ENCODE data around the gene SDC3.

Gene SDC3

DNA sequence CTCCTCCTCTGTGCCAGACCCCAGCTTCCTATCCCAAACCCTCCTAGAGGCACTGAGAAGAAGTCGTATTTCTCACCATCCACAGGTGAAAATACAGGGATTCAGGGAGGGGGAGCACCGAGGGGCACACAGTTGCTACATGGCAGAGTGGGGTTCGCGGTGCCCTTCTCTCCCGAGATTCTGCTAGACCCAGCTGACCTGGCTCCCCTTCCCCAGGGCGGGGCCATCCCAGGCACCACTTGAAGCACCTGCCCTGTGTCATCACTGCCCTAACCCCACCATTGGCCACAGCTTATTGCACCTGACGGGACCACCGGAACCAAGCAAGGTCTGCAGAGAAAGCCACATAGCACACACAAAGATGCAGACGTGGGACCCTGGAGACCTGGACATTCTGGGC, 30.5 kb downstream of the SDC3 start:
- TF ChIP-seq EZH2phosphoT487 (IDR thresholded peaks at IDR 0.05; ENCODE audit: borderline replicate concordance, low read length) (no peak), CTCF (IDR thresholded peaks at IDR 0.05; ENCODE audit: low read depth, low read length, poor library complexity, severe bottlenecking) (no peak)
- Histone ChIP-seq H3K4me2 (ENCODE audit: low read length) (no peak overlapping the region), H3K36me3 (ENCODE audit: control insufficient read depth, low read length) (no peaks in the 10 kb centered on the region), H4K20me1 (ENCODE audit: control insufficient read depth, insufficient read depth, low read depth, low read length) (no peaks in the 10 kb centered on the region; the same call in 1 of the 2 replicates), H3F3A (ENCODE audit: control insufficient read depth, insufficient read depth) (no peaks in the 10 kb centered on the region), H3K4me1 (ENCODE audit: control insufficient read depth, low read length) (peaks cover 15% of the 10 kb centered on the region), H3K27me3 (ENCODE audit: control insufficient read depth, low read length) (peaks cover 44% of the 10 kb centered on the region), H3K4me3 (ENCODE audit: low read length) (no peak overlapping the region), H3K79me2 (ENCODE audit: control insufficient read depth, low read length) (no peaks in the 10 kb centered on the region), H3K9me3 (ENCODE audit: control insufficient read depth, insufficient read depth, low read length) (no peaks in the 10 kb centered on the region), H3K9me2 (replicated peaks; ENCODE audit: control insufficient read depth, low read length) (no peaks in the 10 kb centered on the region), H3K27ac (ENCODE audit: low read depth, low read length) (no peak overlapping the region)

GRCh38 chr1:30877205-30877912, 31.2 kb downstream of the SDC3 start:
- Histone ChIP-seq H3K27ac (ENCODE audit: low read depth, low read length) (no peak overlapping the region), H3K36me3 (ENCODE audit: control insufficient read depth, low read length) (no peaks in the 10 kb centered on the region), H3F3A (ENCODE audit: control insufficient read depth, insufficient read depth) (no peaks in the 10 kb centered on the region), H3K9me3 (ENCODE audit: control insufficient read depth, insufficient read depth, low read length) (no peaks in the 10 kb centered on the region), H4K20me1 (ENCODE audit: control insufficient read depth, insufficient read depth, low read depth, low read length) (no peaks in the 10 kb centered on the region; the same call in 1 of the 2 replicates), H3K4me3 (ENCODE audit: low read length) (no peak overlapping the region), H3K79me2 (ENCODE audit: control insufficient read depth, low read length) (no peaks in the 10 kb centered on the region), H3K4me1 (ENCODE audit: control insufficient read depth, low read length) (peaks cover 15% of the 10 kb centered on the region), H3K27me3 (ENCODE audit: control insufficient read depth, low read length) (peaks cover 39% of the 10 kb centered on the region), H3K4me2 (ENCODE audit: low read length) (no peak overlapping the region), H3K9me2 (replicated peaks; ENCODE audit: control insufficient read depth, low read length) (no peaks in the 10 kb centered on the region)
- TF ChIP-seq CTCF (IDR thresholded peaks at IDR 0.05; ENCODE audit: low read depth, low read length, poor library complexity, severe bottlenecking), result no peak
- no peak for TF ChIP-seq EZH2phosphoT487 (IDR thresholded peaks at IDR 0.05; ENCODE audit: borderline replicate concordance, low read length)

- H4K20me1 ChIP-seq (ENCODE audit: control insufficient read depth, insufficient read depth, low read depth, low read length), result no peaks in the 10 kb centered on the region; the same call in 1 of the 2 replicates
- H3K27me3 ChIP-seq (ENCODE audit: control insufficient read depth, low read length), result peaks cover 31% of the 10 kb centered on the region
- H3F3A ChIP-seq (ENCODE audit: control insufficient read depth, insufficient read depth), result no peaks in the 10 kb centered on the region
- TF ChIP-seq EZH2phosphoT487 (IDR thresholded peaks at IDR 0.05; ENCODE audit: borderline replicate concordance, low read length) (no peak), CTCF (IDR thresholded peaks at IDR 0.05; ENCODE audit: low read depth, low read length, poor library complexity, severe bottlenecking) (peak; percentile 19)
- H3K79me2 ChIP-seq (ENCODE audit: control insufficient read depth, low read length), result no peaks in the 10 kb centered on the region
- no peak overlapping the region for H3K4me3 ChIP-seq (ENCODE audit: low read length)
- peaks cover 10% of the 10 kb centered on the region for H3K4me1 ChIP-seq (ENCODE audit: control insufficient read depth, low read length)
- H3K4me2 ChIP-seq (ENCODE audit: low read length), result no peak overlapping the region
- H3K36me3 ChIP-seq (ENCODE audit: control insufficient read depth, low read length), result no peaks in the 10 kb centered on the region
- H3K27ac ChIP-seq (ENCODE audit: low read depth, low read length), result no peak overlapping the region
- no peaks in the 10 kb centered on the region for H3K9me3 ChIP-seq (ENCODE audit: control insufficient read depth, insufficient read depth, low read length)
- no peaks in the 10 kb centered on the region for H3K9me2 ChIP-seq (replicated peaks; ENCODE audit: control insufficient read depth, low read length)
These were observed 31.9 kb downstream of the SDC3 start for GRCh38 chr1:30876451-30877204.
